Stimulated activated naive CD8-positive, alpha-beta T cell treated with anti-CD3 and anti-CD28 coated beads, Interleukin-15, Interleukin-2, amounts not matched to agents 100 ng/mL and 50 ng/mL, for 24 hours (primary cell): ENCODE measurements around the gene FOLR2.

Experiments used
- H3K27ac Mint-ChIP-seq: one replicate; pipeline ENCODE4 v1.8.0; 2021; ENCODE audit warnings: mild to moderate bottlenecking, mixed read lengths
- H3K27me3 Mint-ChIP-seq: one replicate; pipeline ENCODE4 v1.8.0; 2021; ENCODE audit warnings: mixed read lengths
- H3K36me3 Mint-ChIP-seq: one replicate; pipeline ENCODE4 v1.8.0; 2021; ENCODE audit warnings: low read depth, mixed read lengths
- H3K4me1 Mint-ChIP-seq: one replicate; pipeline ENCODE4 v1.8.0; 2021; ENCODE audit warnings: low read depth, mixed read lengths
- H3K4me3 Mint-ChIP-seq: one replicate; pipeline ENCODE4 v1.8.0; 2021; ENCODE audit warnings: mild to moderate bottlenecking, mixed read lengths
- H3K9me3 Mint-ChIP-seq: one replicate; pipeline ENCODE4 v1.8.0; 2021; ENCODE audit warnings: mixed read lengths

FOLR2 gene

GRCh38 chr11:72231396-72232259 is 15.0 kb downstream of the FOLR2 start:
- H3K4me1 Mint-ChIP-seq, result peaks cover 6% of the 10 kb centered on the region
- peaks cover 33% of the 10 kb centered on the region for H3K36me3 Mint-ChIP-seq
- H3K9me3 Mint-ChIP-seq, result no peaks in the 10 kb centered on the region
- H3K4me3 Mint-ChIP-seq, result no peak overlapping the region
- no peaks in the 10 kb centered on the region for H3K27me3 Mint-ChIP-seq
- no peak overlapping the region for H3K27ac Mint-ChIP-seq

- Mint-ChIP-seq H3K36me3 (peaks cover 33% of the 10 kb centered on the region), H3K9me3 (no peaks in the 10 kb centered on the region), H3K4me1 (peaks cover 6% of the 10 kb centered on the region), H3K27me3 (no peaks in the 10 kb centered on the region), H3K27ac (no peak overlapping the region), H3K4me3 (no peak overlapping the region)
Observed at GRCh38 chr11:72232260-72233055, 15.9 kb downstream of the FOLR2 start.

GRCh38 chr11:72233056-72233772 is 16.6 kb downstream of the FOLR2 start:
- H3K4me3 Mint-ChIP-seq, result no peak overlapping the region
- no peak overlapping the region for H3K27ac Mint-ChIP-seq
- no peaks in the 10 kb centered on the region for H3K27me3 Mint-ChIP-seq
- no peaks in the 10 kb centered on the region for H3K9me3 Mint-ChIP-seq
- H3K36me3 Mint-ChIP-seq, result peaks cover 33% of the 10 kb centered on the region
- H3K4me1 Mint-ChIP-seq, result peaks cover 6% of the 10 kb centered on the region

- Mint-ChIP-seq H3K4me3 (no peak overlapping the region), H3K4me1 (peaks cover 8% of the 10 kb centered on the region), H3K27me3 (peaks cover 3% of the 10 kb centered on the region), H3K36me3 (peaks cover 29% of the 10 kb centered on the region), H3K27ac (no peak overlapping the region), H3K9me3 (no peaks in the 10 kb centered on the region)
Observed at GRCh38 chr11:72233773-72234513, 17.3 kb downstream of the FOLR2 start.

- Mint-ChIP-seq H3K9me3 (no peaks in the 10 kb centered on the region), H3K4me3 (no peak overlapping the region), H3K4me1 (peaks cover 13% of the 10 kb centered on the region), H3K36me3 (peaks cover 24% of the 10 kb centered on the region), H3K27ac (no peak overlapping the region), H3K27me3 (peaks cover 8% of the 10 kb centered on the region)
Observed at GRCh38 chr11:72234514-72234830, 17.9 kb downstream of the FOLR2 start.

GRCh38 chr11:72234920-72235319 is 18.3 kb downstream of the FOLR2 start:
- no peak overlapping the region for H3K27ac Mint-ChIP-seq
- peaks cover 9% of the 10 kb centered on the region for H3K27me3 Mint-ChIP-seq
- H3K4me1 Mint-ChIP-seq, result peaks cover 14% of the 10 kb centered on the region
- no peaks in the 10 kb centered on the region for H3K9me3 Mint-ChIP-seq
- H3K4me3 Mint-ChIP-seq, result no peak overlapping the region
- H3K36me3 Mint-ChIP-seq, result peaks cover 24% of the 10 kb centered on the region

- Mint-ChIP-seq H3K4me1 (peaks cover 19% of the 10 kb centered on the region), H3K27ac (no peak overlapping the region), H3K4me3 (no peak overlapping the region), H3K9me3 (no peaks in the 10 kb centered on the region), H3K36me3 (peaks cover 24% of the 10 kb centered on the region), H3K27me3 (peaks cover 12% of the 10 kb centered on the region)
Observed at GRCh38 chr11:72235351-72236057, 18.9 kb downstream of the FOLR2 start.

- Mint-ChIP-seq H3K27ac (no peak overlapping the region), H3K9me3 (no peaks in the 10 kb centered on the region), H3K27me3 (peaks cover 19% of the 10 kb centered on the region), H3K4me1 (peaks cover 24% of the 10 kb centered on the region), H3K36me3 (peaks cover 23% of the 10 kb centered on the region), H3K4me3 (no peak overlapping the region)
Observed at GRCh38 chr11:72236083-72236697, 19.6 kb downstream of the FOLR2 start.

GRCh38 chr11:72236774-72237111 is 20.1 kb downstream of the FOLR2 start:
- peaks cover 23% of the 10 kb centered on the region for H3K27me3 Mint-ChIP-seq
- no peak overlapping the region for H3K27ac Mint-ChIP-seq
- H3K36me3 Mint-ChIP-seq, result peaks cover 18% of the 10 kb centered on the region
- no peak overlapping the region for H3K4me3 Mint-ChIP-seq
- H3K9me3 Mint-ChIP-seq, result no peaks in the 10 kb centered on the region
- H3K4me1 Mint-ChIP-seq, result peaks cover 24% of the 10 kb centered on the region

GRCh38 chr11:72237112-72237931 is 20.7 kb downstream of the FOLR2 start:
- H3K27ac Mint-ChIP-seq, result no peak overlapping the region
- H3K4me1 Mint-ChIP-seq, result peaks cover 24% of the 10 kb centered on the region
- H3K9me3 Mint-ChIP-seq, result no peaks in the 10 kb centered on the region
- peaks cover 16% of the 10 kb centered on the region for H3K36me3 Mint-ChIP-seq
- H3K27me3 Mint-ChIP-seq, result peaks cover 28% of the 10 kb centered on the region
- H3K4me3 Mint-ChIP-seq, result no peak overlapping the region

GRCh38 chr11:72238040-72238450 is 21.5 kb downstream of the FOLR2 start:
- peaks cover 10% of the 10 kb centered on the region for H3K36me3 Mint-ChIP-seq
- peaks cover 26% of the 10 kb centered on the region for H3K4me1 Mint-ChIP-seq
- H3K27ac Mint-ChIP-seq, result no peak overlapping the region
- no peak overlapping the region for H3K4me3 Mint-ChIP-seq
- H3K9me3 Mint-ChIP-seq, result no peaks in the 10 kb centered on the region
- peaks cover 36% of the 10 kb centered on the region for H3K27me3 Mint-ChIP-seq

GRCh38 chr11:72238492-72239312 is 22.1 kb downstream of the FOLR2 start:
- no peak overlapping the region for H3K27ac Mint-ChIP-seq

More at GRCh38 chr11:72238492-72239312, 22.1 kb downstream of the FOLR2 start:
- no peaks in the 10 kb centered on the region for H3K9me3 Mint-ChIP-seq
- H3K36me3 Mint-ChIP-seq, result peaks cover 6% of the 10 kb centered on the region
- H3K4me3 Mint-ChIP-seq, result no peak overlapping the region
- H3K4me1 Mint-ChIP-seq, result peaks cover 31% of the 10 kb centered on the region
- peaks cover 41% of the 10 kb centered on the region for H3K27me3 Mint-ChIP-seq
